MM.1S (cell line): ENCODE data around the gene BANP.

Experiments
- EZH2phosphoT487 ChIP-seq: fragments of 300-600 bp; sonication (generic); IDR thresholded peaks from 2 replicates; pipeline ENCODE4 v1.6.1; 2018; ENCODE audit warnings: antibody characterized with exemption, low read length
- TF ChIP-seq, protein P1 (sequence below): fragments of 300-600 bp; sonication (generic); IDR thresholded peaks from 2 replicates; pipeline ENCODE4 v1.5.1; 2016; ENCODE audit warnings: antibody characterized with exemption, low read length, mixed read lengths

DNA sequence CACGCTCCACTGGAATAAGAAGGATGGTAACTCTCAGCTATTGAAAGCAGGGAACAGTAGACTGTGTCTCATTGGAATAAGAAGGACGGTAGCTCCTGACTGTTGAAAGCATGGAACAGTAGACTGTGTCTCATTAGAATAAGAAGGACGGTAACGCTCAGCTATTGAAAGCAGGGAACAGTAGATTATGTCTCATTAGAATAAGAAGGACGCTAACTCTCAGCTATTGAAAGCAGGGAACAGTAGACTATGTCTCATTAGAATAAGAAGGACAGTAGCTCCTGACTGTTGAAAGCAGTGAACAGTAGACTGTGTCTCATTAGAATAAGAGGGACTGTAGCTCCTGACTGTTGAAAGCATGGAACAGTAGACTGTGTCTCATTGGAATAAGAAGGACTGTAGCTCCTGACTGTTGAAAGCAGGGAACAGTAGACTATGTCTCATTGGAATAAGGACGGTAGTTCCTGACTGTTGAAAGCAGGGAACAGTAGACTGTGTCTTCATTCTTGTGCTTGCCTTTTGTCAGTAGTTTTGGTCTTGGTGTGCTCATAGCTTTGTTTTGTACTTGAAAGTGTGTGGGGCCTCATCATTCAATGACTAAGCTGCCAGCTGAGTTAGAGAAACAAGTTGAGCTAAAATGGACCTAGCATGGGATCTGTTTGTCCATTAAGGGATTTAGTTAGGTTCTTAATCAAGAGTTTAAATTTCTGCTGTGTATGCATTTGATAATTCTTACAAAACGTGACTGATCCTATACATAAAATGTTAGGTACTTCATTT is 58.5 kb downstream of the BANP start:
- TF ChIP-seq, protein P1, sequence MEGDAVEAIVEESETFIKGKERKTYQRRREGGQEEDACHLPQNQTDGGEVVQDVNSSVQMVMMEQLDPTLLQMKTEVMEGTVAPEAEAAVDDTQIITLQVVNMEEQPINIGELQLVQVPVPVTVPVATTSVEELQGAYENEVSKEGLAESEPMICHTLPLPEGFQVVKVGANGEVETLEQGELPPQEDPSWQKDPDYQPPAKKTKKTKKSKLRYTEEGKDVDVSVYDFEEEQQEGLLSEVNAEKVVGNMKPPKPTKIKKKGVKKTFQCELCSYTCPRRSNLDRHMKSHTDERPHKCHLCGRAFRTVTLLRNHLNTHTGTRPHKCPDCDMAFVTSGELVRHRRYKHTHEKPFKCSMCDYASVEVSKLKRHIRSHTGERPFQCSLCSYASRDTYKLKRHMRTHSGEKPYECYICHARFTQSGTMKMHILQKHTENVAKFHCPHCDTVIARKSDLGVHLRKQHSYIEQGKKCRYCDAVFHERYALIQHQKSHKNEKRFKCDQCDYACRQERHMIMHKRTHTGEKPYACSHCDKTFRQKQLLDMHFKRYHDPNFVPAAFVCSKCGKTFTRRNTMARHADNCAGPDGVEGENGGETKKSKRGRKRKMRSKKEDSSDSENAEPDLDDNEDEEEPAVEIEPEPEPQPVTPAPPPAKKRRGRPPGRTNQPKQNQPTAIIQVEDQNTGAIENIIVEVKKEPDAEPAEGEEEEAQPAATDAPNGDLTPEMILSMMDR: no peak
- TF ChIP-seq EZH2phosphoT487: no peak
